Psoas muscle (tissue), 8 donors: ENCODE results near the gene TC2N. TPM values are rescaled to one million over a fixed set of nuclear protein-coding genes. Genes with fewer than 3 reads are reported as not detected.

Experiments used
- ATAC-seq, 4 donors: fragments of 200-7000 bp; cut with Tn5 transposase; one replicate each; pipeline ENCODE4 v1.9.1; 2020; ENCODE audit warnings: moderate library complexity in 3 of 4, mild to moderate bottlenecking in 2 of 4
- DNase-seq, 2 donors: peaks; one replicate each; pipeline ENCODE4 v3.0.0-alpha.2; 2020
- H3K27ac ChIP-seq: fragments of 200-600 bp; one replicate; pipeline ENCODE4 v1.8.0; 2022
- H3K27me3 ChIP-seq, 3 donors: fragments of 200-600 bp in 1 of 3; one replicate each; pipeline versions ENCODE4 v1.6.1 to v1.8.0; 2013 to 2022; ENCODE audit warnings: low read length in 2 of 3, mild to moderate bottlenecking in 2 of 3, moderate library complexity in 1 of 3; ENCODE audit not compliant: insufficient read depth in 3 of 3
- H3K36me3 ChIP-seq, 2 donors: fragments of 200-600 bp in 1 of 2; one replicate each; pipeline versions ENCODE4 v1.6.1 to v1.8.0; 2013 to 2022; ENCODE audit warnings: low read depth in 1 of 2, mild to moderate bottlenecking in 1 of 2, moderate library complexity in 1 of 2; ENCODE audit not compliant: insufficient read depth in 1 of 2
- H3K4me1 ChIP-seq: fragments of 200-600 bp; one replicate; pipeline ENCODE4 v1.8.0; 2022
- H3K4me3 ChIP-seq: fragments of 200-600 bp; one replicate; pipeline ENCODE4 v1.8.0; 2022; ENCODE audit warnings: mild to moderate bottlenecking
- H3K9me3 ChIP-seq: fragments of 200-600 bp; one replicate; pipeline ENCODE4 v1.8.0; 2022
- CTCF ChIP-seq: fragments of 200-600 bp; IDR thresholded peaks from one replicate; pipeline ENCODE4 v1.8.0; 2022; ENCODE audit warnings: antibody characterized with exemption
- WGBS, 3 donors: extraction: QIAGEN DNeasy Blood & Tissue Kit; methylation state at CpG; one replicate each; pipeline versions ENCODE4 v1.1.6 to v1.1.7; 2013; 5-methylcytosine and 5-hydroxymethylcytosine counted together
- intact Hi-C, 2 donors: fragments of 100-400 bp; cut with DNase I; formaldehyde crosslinking; loops; one replicate each; pipeline versions ENCODE4 v1.11.0 to v1.14.2; 2022
- polyA plus RNA-seq, 3 donors: library from polyadenylated mRNA; stranded (reverse); fragments of 200-250 nt; gene quantifications; one replicate each; pipeline ENCODE4 v1.2.3, GENCODE V29; 2013
- total RNA-seq, 4 donors: library from RNA; stranded (reverse); fragmentation: NEBNext Ultra II Directional in 2 of 4; extraction: Animal tissue kit (Norgen Biotek cat#: 25700) in 2 of 4; gene quantifications; one replicate each; pipeline versions ENCODE4 v1.2.1 to v1.2.4, GENCODE V29; 2021 to 2023
- donor health status: healthy with polysubstance abuse.
- donor health status: DM: no; HTN: no; CAD: no; lungs with moderate emphysema.
- donor health status: Bipolar disorder and iron deficiency.
- donor health status: healthy.
- donor health status: DM: yes; HTN: yes; CAD: no.
- donor health status: DM: no; HTN: no; CAD: no.
- donor health status: DM: no; HTN: no; CAD: no.
- donor health status: DM: yes; HTN: yes; CAD: no.

The TC2N gene
- total and polyA plus RNA-seq, 7 donors = 1.2 to 4.3 (median 2.3) TPM

DNA sequence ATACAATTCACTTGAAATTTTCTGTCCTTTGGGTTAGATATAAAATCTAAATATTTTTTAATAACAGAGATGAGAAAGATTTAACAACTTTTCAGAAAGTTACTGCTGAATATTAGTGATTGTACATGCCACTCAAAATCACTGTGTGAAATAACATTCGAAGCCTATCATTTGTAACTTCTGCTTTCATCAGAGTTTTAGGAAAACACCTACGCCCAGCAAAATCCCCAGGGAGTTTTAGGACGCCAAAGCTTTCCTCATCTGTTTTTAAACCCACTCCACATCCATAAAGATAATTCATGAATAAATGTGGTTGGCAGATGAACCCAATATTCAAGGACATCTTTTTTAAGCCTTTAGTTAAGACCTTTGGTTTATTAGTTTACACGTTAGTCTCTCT, 23.9 kb downstream of the TC2N start:
- no peak for ATAC-seq
- DNase-seq = no peak
- H3K4me3 ChIP-seq = no peak overlapping the region
- no peaks in the 10 kb centered on the region for H3K9me3 ChIP-seq
- no peaks in the 10 kb centered on the region for H3K36me3 ChIP-seq
- WGBS, 3 donors = 63 to 71% (median 68%) methylated on average over 4 of the region's 4 CpGs
- no peak for TF ChIP-seq CTCF
- H3K27me3 ChIP-seq = peaks cover 0 to 4% (median 2%) of the 10 kb centered on the region in 3 donors
- no peaks in the 10 kb centered on the region for H3K4me1 ChIP-seq
- intact Hi-C loops = no loop called here
- no peak overlapping the region for H3K27ac ChIP-seq

DNA sequence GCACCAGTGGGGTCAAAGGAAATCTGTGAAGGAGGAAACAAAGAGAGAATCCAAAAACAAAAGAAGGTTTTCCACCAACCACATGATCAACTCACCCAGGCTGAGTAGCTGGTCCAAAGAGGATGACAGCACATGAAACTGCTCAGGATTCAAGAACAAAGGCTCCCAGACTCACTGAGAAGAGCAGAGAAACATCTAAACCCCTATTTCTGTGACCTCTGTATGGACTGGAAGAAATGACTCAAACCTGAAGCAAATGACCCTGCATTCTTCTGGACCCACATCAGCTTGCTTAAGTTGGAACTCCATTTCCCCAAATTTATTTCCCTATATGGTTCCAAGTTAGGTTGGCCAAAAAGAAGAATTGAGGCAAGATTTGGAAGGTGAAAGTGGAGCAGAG, 26.3 kb downstream of the TC2N start:
- no peak for DNase-seq
- Histone ChIP-seq H3K9me3 (no peaks in the 10 kb centered on the region), H3K27ac (no peak overlapping the region), H3K27me3 (peaks cover 1 to 25% (median 4%) of the 10 kb centered on the region in 3 donors), H3K36me3 (no peaks in the 10 kb centered on the region), H3K4me1 (no peaks in the 10 kb centered on the region), H3K4me3 (no peak overlapping the region)
- no peak for ATAC-seq
- intact Hi-C loops = no loop called here
- no peak for TF ChIP-seq CTCF

GRCh38 chr14:91839749-91840148, 27.6 kb downstream of the TC2N start:
- DNase-seq (no peak), ATAC-seq (no peak)
- Histone ChIP-seq H3K27ac (no peak overlapping the region), H3K36me3 (no peaks in the 10 kb centered on the region), H3K4me1 (no peaks in the 10 kb centered on the region), H3K4me3 (no peak overlapping the region), H3K9me3 (no peaks in the 10 kb centered on the region), H3K27me3 (peaks cover 0 to 36% (median 11%) of the 10 kb centered on the region in 3 donors)
- WGBS, 3 donors = 91 to 100% (median 94%) methylated on average over 1 of the region's 1 CpG
- intact Hi-C loops = no loop called here
- TF ChIP-seq CTCF = no peak

GRCh38 chr14:91837076-91837475, 30.3 kb downstream of the TC2N start:
- 52 to 69% (median 57%) methylated on average over 12 of the region's 12 CpGs for WGBS, 3 donors
- intact Hi-C loops = no loop called here
- TF ChIP-seq CTCF = no peak
- peaks cover 0 to 41% (median 11%) of the 10 kb centered on the region in 3 donors for H3K27me3 ChIP-seq
- H3K27ac ChIP-seq = no peak overlapping the region
- H3K36me3 ChIP-seq = no peaks in the 10 kb centered on the region
- DNase-seq = no peak
- H3K9me3 ChIP-seq = no peaks in the 10 kb centered on the region
- peak overlapping the region; percentile 59 for H3K4me3 ChIP-seq
- ATAC-seq = no peak
- no peaks in the 10 kb centered on the region for H3K4me1 ChIP-seq
